Body of pancreas (tissue), 4 donors: ENCODE data around the gene SWT1.

Experiments used
- POLR2A ChIP-seq, 3 donors: fragments of 450-650 bp; IDR thresholded peaks; one replicate each; pipeline ENCODE4 v1.6.1; 2016; ENCODE audit warnings: antibody characterized with exemption in 3 of 3, mild to moderate bottlenecking in 2 of 3
- TF ChIP-seq, protein P1 (sequence below), 7 experiments: fragments of 450-650 bp in 4 of 7; fragments of 200-600 bp in 3 of 7; sonication (generic) in 3 of 7; IDR thresholded peaks; one replicate each; pipeline ENCODE4 v1.5.1; 2016 to 2019; ENCODE audit warnings: antibody characterized with exemption in 7 of 7

DNA sequence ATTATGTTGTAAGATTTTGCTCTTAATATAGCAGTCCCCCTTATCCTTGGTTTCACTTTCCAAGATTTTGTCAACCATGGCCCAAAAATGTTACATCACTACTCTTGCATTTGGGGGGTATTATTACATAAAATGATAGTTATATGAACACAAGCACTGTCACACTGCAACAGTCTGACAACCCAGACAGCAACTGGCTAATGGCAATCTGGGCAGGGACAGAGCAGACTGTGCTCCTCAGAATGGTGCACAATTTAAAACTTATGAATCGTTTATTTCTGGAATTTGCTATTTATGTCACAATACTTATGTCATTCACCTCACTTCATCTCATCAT, 162.1 kb downstream of the SWT1 start:
- no peak for TF ChIP-seq POLR2A (IDR thresholded peaks at IDR 0.05)
- TF ChIP-seq, protein P1, sequence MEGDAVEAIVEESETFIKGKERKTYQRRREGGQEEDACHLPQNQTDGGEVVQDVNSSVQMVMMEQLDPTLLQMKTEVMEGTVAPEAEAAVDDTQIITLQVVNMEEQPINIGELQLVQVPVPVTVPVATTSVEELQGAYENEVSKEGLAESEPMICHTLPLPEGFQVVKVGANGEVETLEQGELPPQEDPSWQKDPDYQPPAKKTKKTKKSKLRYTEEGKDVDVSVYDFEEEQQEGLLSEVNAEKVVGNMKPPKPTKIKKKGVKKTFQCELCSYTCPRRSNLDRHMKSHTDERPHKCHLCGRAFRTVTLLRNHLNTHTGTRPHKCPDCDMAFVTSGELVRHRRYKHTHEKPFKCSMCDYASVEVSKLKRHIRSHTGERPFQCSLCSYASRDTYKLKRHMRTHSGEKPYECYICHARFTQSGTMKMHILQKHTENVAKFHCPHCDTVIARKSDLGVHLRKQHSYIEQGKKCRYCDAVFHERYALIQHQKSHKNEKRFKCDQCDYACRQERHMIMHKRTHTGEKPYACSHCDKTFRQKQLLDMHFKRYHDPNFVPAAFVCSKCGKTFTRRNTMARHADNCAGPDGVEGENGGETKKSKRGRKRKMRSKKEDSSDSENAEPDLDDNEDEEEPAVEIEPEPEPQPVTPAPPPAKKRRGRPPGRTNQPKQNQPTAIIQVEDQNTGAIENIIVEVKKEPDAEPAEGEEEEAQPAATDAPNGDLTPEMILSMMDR (IDR thresholded peaks at IDR 0.05) = no peak
